Kidney (tissue), 14 donors: ENCODE measurements around the gene PSMC5. TPM values are rescaled to one million over a fixed set of nuclear protein-coding genes. Genes with fewer than 3 reads are reported as not detected.

ENCODE experiments used
- DNase-seq, 5 donors: peaks; one replicate each; pipeline ENCODE4 v3.0.0-alpha.2; 2013 to 2020
- FAIRE-seq: peaks from 2 replicates; lab custom pipeline; 2012; peaks lifted over from hg19 to GRCh38; lab: Jason Lieb, UNC
- H3K27ac ChIP-seq, 2 donors: one replicate each; pipeline ENCODE4 v1.7.0; 2013; ENCODE audit warnings: low read depth in 2 of 2, low read length in 2 of 2, inconsistent platforms in 1 of 2
- H3K27me3 ChIP-seq: one replicate; pipeline ENCODE4 v1.7.1; 2013; ENCODE audit warnings: low read length, inconsistent platforms; ENCODE audit not compliant: control insufficient read depth, insufficient read depth
- H3K36me3 ChIP-seq, 3 donors: one replicate each; pipeline versions ENCODE4 v1.7.0 to v1.7.1; 2013; ENCODE audit warnings: low read length in 3 of 3, control low read depth in 1 of 3, inconsistent platforms in 1 of 3; ENCODE audit not compliant: insufficient read depth in 3 of 3, control insufficient read depth in 2 of 3
- H3K4me1 ChIP-seq, 3 donors: one replicate each; pipeline versions ENCODE4 v1.7.0 to v1.7.1; 2013; ENCODE audit warnings: low read length in 3 of 3, inconsistent platforms in 1 of 3, low read depth in 1 of 3; ENCODE audit not compliant: control insufficient read depth in 2 of 3, insufficient read depth in 2 of 3
- H3K4me3 ChIP-seq, 3 donors: one replicate each; pipeline versions ENCODE4 v1.7.0 to v1.8.1; 2013; ENCODE audit warnings: low read length in 3 of 3, control low read depth in 1 of 3, inconsistent platforms in 1 of 3
- H3K9ac ChIP-seq, 3 donors: one replicate each; pipeline versions ENCODE4 v1.7.0 to v1.7.1; 2013; ENCODE audit warnings: low read length in 3 of 3, control low read depth in 1 of 3, inconsistent platforms in 1 of 3
- H3K9me3 ChIP-seq, 3 donors: one replicate each; pipeline versions ENCODE4 v1.7.0 to v1.7.1; 2013; ENCODE audit warnings: low read length in 3 of 3, control low read depth in 1 of 3, inconsistent platforms in 1 of 3; ENCODE audit not compliant: control insufficient read depth in 2 of 3, insufficient read depth in 1 of 3
- intact Hi-C: fragments of 100-400 bp; cut with DNase I; formaldehyde crosslinking; loops from one replicate; pipeline ENCODE4 v1.11.1; 2022
- polyA plus RNA-seq: library from polyadenylated mRNA; stranded (reverse); fragments of 350-450 nt; fragmentation: Illumina TruSeq; extraction: RNeasy Lipid Tissue Mini Kit (QIAGEN cat#74804); gene quantifications from one replicate; pipeline ENCODE4 v1.2.3, GENCODE V29; 2014; ENCODE audit warnings: low read depth, low replicate concordance; ENCODE audit not compliant: insufficient read depth
- total RNA-seq: library from RNA; stranded (reverse); fragmentation: NEBNext Ultra II Directional; extraction: Animal tissue kit (Norgen Biotek cat#: 25700); gene quantifications from one replicate; pipeline ENCODE4 v1.2.1, GENCODE V29; 2021
- TF ChIP-seq, protein P1 (sequence below): IDR thresholded peaks from 3 replicates; pipeline ENCODE4 v1.5.1; 2012; ENCODE audit warnings: mild to moderate bottlenecking, moderate library complexity, borderline replicate concordance; ENCODE audit not compliant: insufficient read depth; ENCODE audit errors: extremely low read depth
- donor health status: control.
- donor health status: control.
- donor health status: control.
- donor health status: control.
- donor health status: control.
- donor health status: DM: yes; HTN: yes; CAD: no.
- donor health status: Normal renal cell carcinoma (clear cell type).

PSMC5 gene
- total and polyA plus RNA-seq, 2 donors from 2014 or later = 145 to 247 TPM

DNA sequence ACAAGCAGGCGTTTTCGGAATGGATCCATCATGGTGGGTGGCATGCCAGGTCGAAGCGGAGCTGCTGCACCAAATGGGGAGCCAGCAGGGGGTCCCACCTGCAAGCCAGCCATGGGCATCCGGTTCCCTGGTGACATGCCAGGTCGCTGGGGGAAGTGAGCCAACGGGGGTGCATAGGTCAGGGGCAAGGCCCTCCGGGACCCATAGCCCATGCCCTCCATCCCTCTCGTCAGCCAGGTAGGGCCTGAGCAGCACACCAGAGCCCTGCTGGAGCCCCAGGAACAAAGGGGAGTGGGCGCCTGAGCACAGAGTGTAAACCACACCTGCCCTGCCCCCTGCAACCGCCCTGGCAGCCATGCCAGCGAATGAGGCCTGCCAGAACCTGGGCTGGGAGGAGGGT lies 10.2 kb downstream of the PSMC5 start:
- Histone ChIP-seq H3K4me1 (peaks cover 0 to 32% (median 21%) of the 10 kb centered on the region in 3 donors), H3K4me3 (no peak overlapping the region), H3K9ac (no peak overlapping the region), H3K27me3 (no peaks in the 10 kb centered on the region), H3K9me3 (no peaks in the 10 kb centered on the region), H3K27ac (no peak overlapping the region), H3K36me3 (peaks cover 0 to 30% (median 23%) of the 10 kb centered on the region in 3 donors)
- intact Hi-C loops = no loop called here
- FAIRE-seq (no peak), DNase-seq (peak in 1 of 5 donors; percentile 81)
- TF ChIP-seq, protein P1, sequence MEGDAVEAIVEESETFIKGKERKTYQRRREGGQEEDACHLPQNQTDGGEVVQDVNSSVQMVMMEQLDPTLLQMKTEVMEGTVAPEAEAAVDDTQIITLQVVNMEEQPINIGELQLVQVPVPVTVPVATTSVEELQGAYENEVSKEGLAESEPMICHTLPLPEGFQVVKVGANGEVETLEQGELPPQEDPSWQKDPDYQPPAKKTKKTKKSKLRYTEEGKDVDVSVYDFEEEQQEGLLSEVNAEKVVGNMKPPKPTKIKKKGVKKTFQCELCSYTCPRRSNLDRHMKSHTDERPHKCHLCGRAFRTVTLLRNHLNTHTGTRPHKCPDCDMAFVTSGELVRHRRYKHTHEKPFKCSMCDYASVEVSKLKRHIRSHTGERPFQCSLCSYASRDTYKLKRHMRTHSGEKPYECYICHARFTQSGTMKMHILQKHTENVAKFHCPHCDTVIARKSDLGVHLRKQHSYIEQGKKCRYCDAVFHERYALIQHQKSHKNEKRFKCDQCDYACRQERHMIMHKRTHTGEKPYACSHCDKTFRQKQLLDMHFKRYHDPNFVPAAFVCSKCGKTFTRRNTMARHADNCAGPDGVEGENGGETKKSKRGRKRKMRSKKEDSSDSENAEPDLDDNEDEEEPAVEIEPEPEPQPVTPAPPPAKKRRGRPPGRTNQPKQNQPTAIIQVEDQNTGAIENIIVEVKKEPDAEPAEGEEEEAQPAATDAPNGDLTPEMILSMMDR = no peak

DNA sequence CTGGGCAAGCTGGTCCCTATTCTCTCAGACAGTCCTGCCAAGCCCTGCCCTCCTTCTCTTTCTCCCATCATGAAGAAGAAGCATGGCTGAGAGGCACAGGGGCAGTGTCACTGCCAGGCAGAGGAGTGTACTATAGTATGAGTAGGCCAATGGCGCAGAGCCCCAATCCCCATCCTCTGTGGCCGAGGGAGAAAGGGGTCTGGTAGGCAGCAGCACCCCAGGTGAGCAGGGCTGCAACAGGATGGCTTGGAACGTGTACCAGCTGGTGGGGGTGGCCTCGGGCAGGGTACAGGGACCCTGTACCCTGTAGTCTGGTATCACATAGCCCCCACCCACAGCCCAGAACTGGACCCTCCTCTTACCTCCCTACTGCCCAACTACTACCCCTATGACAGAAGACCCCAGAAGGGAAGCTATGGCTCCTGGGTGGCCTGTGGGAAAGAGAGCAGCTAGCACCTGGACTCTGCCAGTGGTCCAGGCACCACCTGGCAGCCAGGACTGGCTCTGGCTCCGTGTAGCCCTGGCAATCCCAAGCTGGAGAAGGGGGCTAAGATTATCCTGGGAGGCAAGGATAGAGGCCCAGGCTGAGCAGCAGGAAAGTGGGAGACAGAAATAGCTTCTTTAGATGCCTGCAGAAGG lies 10.8 kb downstream of the PSMC5 start:
- no peaks in the 10 kb centered on the region for H3K9me3 ChIP-seq
- intact Hi-C loops = no loop called here
- H3K27me3 ChIP-seq = no peaks in the 10 kb centered on the region
- H3K4me1 ChIP-seq = peaks cover 0 to 32% (median 21%) of the 10 kb centered on the region in 3 donors
- peak in 1 of 5 donors; percentile 69 for DNase-seq
- TF ChIP-seq, protein P1 = no peak
- H3K36me3 ChIP-seq = peaks cover 0 to 24% (median 18%) of the 10 kb centered on the region in 3 donors
- no peak for FAIRE-seq
- no peak overlapping the region for H3K4me3 ChIP-seq
- peak overlapping the region in 1 of 2 donors; percentile 20 for H3K27ac ChIP-seq
- peak overlapping the region in 1 of 3 donors; percentile 1 for H3K9ac ChIP-seq

DNA sequence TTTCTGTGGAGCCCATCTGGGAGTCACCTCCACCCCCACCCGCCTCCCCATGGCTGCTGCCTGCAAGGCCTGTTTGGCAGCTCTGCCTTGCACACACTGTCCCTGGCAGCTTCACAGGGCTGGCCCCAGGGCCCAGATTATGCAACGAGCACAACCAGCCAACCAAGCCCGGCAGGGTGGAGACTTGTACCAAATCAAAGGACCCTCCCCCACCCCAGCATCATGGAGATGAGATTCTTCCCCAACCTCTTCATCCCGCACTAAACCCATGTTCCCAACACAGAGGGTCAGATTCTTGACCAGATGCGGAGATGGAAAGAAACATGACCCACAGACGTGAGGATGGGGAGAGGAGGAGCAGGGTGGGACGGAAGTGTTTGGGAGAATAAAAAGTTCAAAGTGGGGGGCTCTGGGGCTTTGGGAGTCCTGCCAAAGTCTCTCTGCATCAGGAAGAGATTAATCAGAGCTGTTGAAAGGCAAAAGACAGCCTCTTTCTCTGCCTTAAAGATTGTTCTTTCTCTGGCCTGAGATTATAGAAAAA lies 11.5 kb downstream of the PSMC5 start:
- peaks cover 2 to 32% (median 21%) of the 10 kb centered on the region in 3 donors for H3K4me1 ChIP-seq
- FAIRE-seq = no peak
- peaks cover 0 to 19% (median 13%) of the 10 kb centered on the region in 3 donors for H3K36me3 ChIP-seq
- peak overlapping the region in 1 of 3 donors; percentile 1 for H3K9ac ChIP-seq
- H3K27me3 ChIP-seq = no peaks in the 10 kb centered on the region
- H3K27ac ChIP-seq = peak overlapping the region; percentile 3 to 55
- H3K4me3 ChIP-seq = no peak overlapping the region
- intact Hi-C loops = no loop called here
- H3K9me3 ChIP-seq = no peaks in the 10 kb centered on the region
- TF ChIP-seq, protein P1 = no peak
- DNase-seq = peak in 4 of 5 donors; percentile 42 to 97 (median 66)
